GM06990 (cell line): ENCODE data around the gene HNRNPAB.

Experiments
- DNase-seq: peaks from one replicate; pipeline ENCODE4 v3.0.0-alpha.2; 2011; ENCODE audit not compliant: insufficient read length; ENCODE audit errors: extremely low read depth
- H3K27me3 ChIP-seq: replicated peaks from 2 replicates; pipeline ENCODE4 v1.6.0; 2011; ENCODE audit warnings: low read length; ENCODE audit not compliant: control insufficient read depth, insufficient read depth
- H3K36me3 ChIP-seq: 2 replicates; pipeline ENCODE4 v1.5.1; 2011; ENCODE audit warnings: low read length; ENCODE audit not compliant: control insufficient read depth, insufficient read depth
- H3K4me3 ChIP-seq: replicated peaks from 2 replicates; pipeline ENCODE4 v1.5.1; 2011; ENCODE audit warnings: low read depth, mild to moderate bottlenecking, control low read depth, low read length
- CTCF ChIP-seq: IDR thresholded peaks from 2 replicates; pipeline ENCODE4 v1.5.1; 2011; ENCODE audit warnings: low read length, control low read depth, mild to moderate bottlenecking, inconsistent platforms; ENCODE audit not compliant: insufficient read depth, poor library complexity, severe bottlenecking

The HNRNPAB gene

GRCh38 chr5:178198706-178199105, 5.6 kb upstream of the HNRNPAB start:
- no peaks in the 10 kb centered on the region for H3K36me3 ChIP-seq
- H3K4me3 ChIP-seq = no peak overlapping the region
- DNase-seq = no peak
- peaks cover 3% of the 10 kb centered on the region for H3K27me3 ChIP-seq
- no peak for TF ChIP-seq CTCF

- no peak for DNase-seq
- no peaks in the 10 kb centered on the region for H3K27me3 ChIP-seq
Measured at GRCh38 chr5:178199581-178200434, 4.5 kb upstream of the HNRNPAB start.

GRCh38 chr5:178201221-178201926, 3.0 kb upstream of the HNRNPAB start:
- no peak for DNase-seq
- Histone ChIP-seq H3K27me3 (no peaks in the 10 kb centered on the region), H3K4me3 (no peak overlapping the region), H3K36me3 (peaks cover 3% of the 10 kb centered on the region; the same call in 1 of the 2 replicates)
- TF ChIP-seq CTCF = no peak

More at GRCh38 chr5:178199581-178200434, 4.5 kb upstream of the HNRNPAB start:
- Histone ChIP-seq H3K4me3 (no peak overlapping the region), H3K36me3 (no peaks in the 10 kb centered on the region)
- no peak for TF ChIP-seq CTCF

- TF ChIP-seq CTCF = no peak
- no peak overlapping the region for H3K4me3 ChIP-seq
- no peaks in the 10 kb centered on the region for H3K27me3 ChIP-seq
- H3K36me3 ChIP-seq = peaks cover 8% of the 10 kb centered on the region
- no peak for DNase-seq
Measured at GRCh38 chr5:178201927-178202235, 2.5 kb upstream of the HNRNPAB start.

DNA sequence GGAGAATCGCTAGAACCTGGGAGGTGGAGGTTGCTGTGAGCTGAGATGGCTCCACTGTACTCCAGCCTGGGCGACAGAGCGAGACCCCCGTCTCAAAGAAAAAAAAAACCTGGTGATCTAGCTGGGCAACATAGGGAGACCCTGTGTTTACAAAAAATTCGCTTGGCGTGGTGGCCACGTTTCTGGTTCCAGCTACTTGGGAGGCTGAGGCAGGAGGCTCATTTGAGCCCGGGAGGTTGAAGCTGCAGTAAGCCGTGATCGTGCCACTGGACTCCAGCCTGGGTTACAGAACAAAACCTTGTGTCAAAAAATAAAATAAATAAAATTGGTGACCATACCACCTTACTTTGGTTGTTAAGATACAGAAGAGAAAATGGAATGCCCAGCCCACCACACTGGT, 1.8 kb upstream of the HNRNPAB start:
- H3K4me3 ChIP-seq = no peak overlapping the region
- DNase-seq = no peak
- no peaks in the 10 kb centered on the region for H3K27me3 ChIP-seq
- peaks cover 14% of the 10 kb centered on the region for H3K36me3 ChIP-seq
- TF ChIP-seq CTCF = no peak
